Body of pancreas (tissue), 4 donors: ENCODE data around the gene TMEM132C.

Experiments
- CTCF ChIP-seq, 7 experiments: fragments of 450-650 bp in 4 of 7; fragments of 200-600 bp in 3 of 7; sonication (generic) in 3 of 7; IDR thresholded peaks; one replicate each; pipeline ENCODE4 v1.5.1; 2016 to 2019; ENCODE audit warnings: antibody characterized with exemption in 7 of 7
- POLR2A ChIP-seq, 3 donors: fragments of 450-650 bp; IDR thresholded peaks; one replicate each; pipeline ENCODE4 v1.6.1; 2016; ENCODE audit warnings: antibody characterized with exemption in 3 of 3, mild to moderate bottlenecking in 2 of 3

GRCh38 chr12:128235635-128236417, 31.1 kb upstream of the TMEM132C start:
- TF ChIP-seq CTCF (IDR thresholded peaks at IDR 0.05) = no peak
- TF ChIP-seq POLR2A (IDR thresholded peaks at IDR 0.05) = no peak
